DMS114 treated with DMSO at 0.1 percent for 48 hours (cell line): Measurements from ENCODE around the gene FMNL2.

Experiments
- DNase-seq: peaks from one replicate; lab custom pipeline; 2025; ENCODE audit not compliant: unreplicated experiment; lab: John Stamatoyannopoulos, UW

The FMNL2 gene

DNA sequence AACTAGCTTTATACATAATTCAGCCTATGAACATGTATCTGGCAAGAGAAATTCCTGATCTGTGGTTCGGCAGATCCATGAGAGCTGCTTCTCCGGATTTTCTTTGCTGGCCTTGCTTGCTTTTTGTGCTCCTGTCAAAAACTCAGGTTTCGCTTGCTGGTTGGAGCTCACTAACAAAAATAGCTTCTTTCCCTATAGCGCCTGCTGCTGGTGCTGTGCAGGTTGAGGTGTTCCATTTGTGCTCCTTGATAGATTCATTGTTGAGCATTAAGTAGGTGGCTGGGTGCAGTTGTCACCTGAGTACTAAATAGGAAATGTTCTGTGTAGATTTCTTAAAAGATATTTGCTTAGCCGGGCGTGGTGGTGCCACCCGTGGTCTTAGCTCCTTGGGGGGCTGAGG lies 234.2 kb downstream of the FMNL2 start:
- DNase-seq = no peak

- DNase-seq = no peak
Observed at GRCh38 chr2:152571048-152571766, 236.2 kb downstream of the FMNL2 start.

GRCh38 chr2:152572031-152572430 lies 237.1 kb downstream of the FMNL2 start:
- no peak for DNase-seq

- DNase-seq = no peak
Observed at GRCh38 chr2:152573168-152573567, 238.2 kb downstream of the FMNL2 start.

DNA sequence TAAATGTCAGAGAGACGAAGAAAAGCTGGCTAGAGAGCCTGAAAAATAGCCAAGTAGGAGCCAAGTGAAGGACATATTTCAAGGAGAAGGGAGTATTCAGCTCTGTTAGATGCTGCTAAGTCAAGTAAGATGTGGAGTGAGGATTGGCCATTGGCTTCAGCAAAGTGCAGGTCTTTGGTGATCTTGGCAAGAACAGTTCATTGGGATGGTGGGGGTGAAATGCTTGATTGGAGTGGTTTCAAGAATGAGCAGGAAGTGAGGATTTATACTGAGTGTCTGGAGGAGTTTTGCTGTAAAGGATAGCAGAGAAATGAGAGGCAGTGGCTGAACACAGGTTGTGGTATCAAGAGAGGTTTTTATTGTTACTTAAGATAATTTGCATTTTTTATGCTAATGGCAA lies 242.6 kb downstream of the FMNL2 start:
- DNase-seq = no peak

GRCh38 chr2:152578573-152578972 lies 243.6 kb downstream of the FMNL2 start:
- no peak for DNase-seq

DNA sequence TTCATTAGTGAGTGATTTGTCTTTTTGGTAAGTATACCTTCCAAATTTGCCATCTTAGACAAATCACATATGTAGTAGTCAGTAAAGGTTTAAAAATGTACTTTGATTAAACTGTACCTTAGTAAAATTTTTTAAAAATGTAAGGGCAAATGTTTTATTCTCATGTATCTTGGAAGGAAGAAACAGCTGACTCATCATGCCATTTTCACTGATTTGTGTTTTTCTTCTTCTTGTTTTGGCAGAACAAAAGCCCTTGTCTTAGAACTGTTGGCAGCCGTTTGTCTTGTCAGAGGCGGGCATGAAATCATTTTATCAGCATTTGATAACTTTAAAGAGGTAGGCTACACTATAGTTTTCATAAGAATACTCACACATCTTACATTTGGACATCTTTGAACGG lies 245.7 kb downstream of the FMNL2 start:
- no peak for DNase-seq

DNA sequence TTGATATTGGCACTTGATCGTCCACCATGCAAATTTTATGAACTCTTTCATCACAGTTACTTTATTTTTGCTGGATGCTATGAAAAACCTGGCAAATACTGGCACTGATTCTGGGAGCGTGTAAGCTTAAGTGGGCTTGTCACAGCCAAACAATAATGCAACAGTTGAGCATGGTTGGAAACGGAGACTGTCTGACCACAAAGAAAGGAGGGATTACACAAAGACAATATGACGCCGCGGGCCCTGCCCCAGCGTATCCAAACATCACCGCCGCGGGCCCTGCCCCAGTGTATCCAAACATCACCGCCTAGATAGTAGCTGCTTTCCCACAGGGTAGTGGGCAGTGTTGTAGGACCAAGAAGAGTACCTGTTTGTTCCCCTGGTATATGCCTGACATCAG lies 246.4 kb downstream of the FMNL2 start:
- no peak for DNase-seq

- no peak for DNase-seq
Observed at GRCh38 chr2:152582081-152582480, 247.1 kb downstream of the FMNL2 start.

GRCh38 chr2:152583512-152584229 lies 248.7 kb downstream of the FMNL2 start:
- DNase-seq = no peak

DNA sequence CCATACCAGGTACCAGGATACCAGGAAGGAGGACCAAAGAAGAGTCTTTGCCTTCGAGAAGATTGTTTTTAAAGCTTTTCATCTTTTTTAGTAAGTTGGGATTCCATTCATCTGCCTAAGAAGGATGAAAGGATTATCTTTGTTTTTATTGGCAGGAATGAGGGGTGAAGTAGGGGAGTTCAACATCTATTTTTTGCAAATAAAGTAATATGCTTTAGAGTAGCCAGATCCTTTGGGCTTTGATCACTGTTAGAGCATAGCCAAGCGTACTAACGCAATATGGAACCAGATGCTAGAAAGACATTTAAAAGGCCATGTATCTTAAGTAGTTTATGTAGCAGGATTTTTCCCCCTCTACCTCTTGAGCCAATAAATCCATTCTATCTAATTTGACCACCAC lies 249.3 kb downstream of the FMNL2 start:
- DNase-seq = no peak

- no peak for DNase-seq
Observed at GRCh38 chr2:152585830-152586484, 251.0 kb downstream of the FMNL2 start.

DNA sequence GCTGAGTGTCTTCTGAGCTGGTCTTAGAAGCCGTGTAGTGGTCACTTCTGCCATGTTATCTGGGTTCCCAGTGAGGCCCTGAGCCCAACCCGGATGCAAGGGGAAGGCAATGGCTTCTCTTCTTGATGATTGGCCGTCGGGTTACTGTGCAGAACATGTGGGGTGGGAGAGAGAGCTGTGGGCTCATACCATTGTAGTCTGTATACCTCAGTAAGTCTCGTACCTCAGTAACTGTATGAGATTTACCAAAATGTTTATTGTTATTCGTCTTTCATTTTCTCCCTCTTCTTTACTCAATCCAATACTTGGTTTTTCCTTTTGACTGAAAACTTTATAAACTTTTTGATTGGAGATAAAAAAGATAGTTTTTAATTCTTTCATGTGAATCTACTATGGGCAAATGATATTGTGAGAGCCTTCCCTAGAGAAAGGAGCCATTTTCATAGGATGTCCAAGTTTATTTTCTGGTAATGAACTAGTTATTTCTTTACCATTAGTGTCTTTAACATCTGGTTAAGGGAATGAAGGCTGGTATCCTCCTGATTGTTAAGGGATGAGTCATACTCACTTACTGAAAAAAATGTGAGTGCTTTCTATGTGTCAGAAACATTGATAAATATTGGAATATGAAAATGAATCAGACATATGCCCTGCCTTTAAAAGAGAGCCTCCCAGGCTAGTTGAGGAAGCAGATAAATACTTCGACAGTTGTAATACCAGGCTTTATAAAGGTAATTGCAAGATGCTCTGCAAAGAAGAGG lies 252.4 kb downstream of the FMNL2 start:
- no peak for DNase-seq

DNA sequence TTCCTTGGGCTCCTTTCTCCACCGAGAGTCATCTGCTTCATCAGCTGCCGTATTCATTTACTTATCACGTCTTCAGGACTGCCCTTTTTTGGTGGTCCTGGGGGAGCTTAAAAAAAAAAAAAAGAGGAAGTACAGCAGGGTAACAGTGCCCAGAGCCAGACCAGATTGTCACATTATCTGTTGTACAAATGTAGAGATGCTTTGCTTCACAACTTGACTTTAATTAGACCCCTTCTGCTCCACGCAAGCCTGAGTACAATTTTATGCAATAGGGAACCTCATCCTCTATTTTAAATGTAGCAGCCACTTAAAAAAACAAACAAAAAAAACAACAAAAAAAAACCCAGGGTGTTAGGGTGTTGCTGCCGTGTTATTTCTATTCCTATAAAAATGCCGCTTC lies 254.0 kb downstream of the FMNL2 start:
- no peak for DNase-seq

GRCh38 chr2:152594022-152594766 lies 259.2 kb downstream of the FMNL2 start:
- DNase-seq = no peak

GRCh38 chr2:152594792-152595191 lies 259.8 kb downstream of the FMNL2 start:
- DNase-seq = no peak

GRCh38 chr2:152598975-152599759 lies 264.2 kb downstream of the FMNL2 start:
- no peak for DNase-seq

DNA sequence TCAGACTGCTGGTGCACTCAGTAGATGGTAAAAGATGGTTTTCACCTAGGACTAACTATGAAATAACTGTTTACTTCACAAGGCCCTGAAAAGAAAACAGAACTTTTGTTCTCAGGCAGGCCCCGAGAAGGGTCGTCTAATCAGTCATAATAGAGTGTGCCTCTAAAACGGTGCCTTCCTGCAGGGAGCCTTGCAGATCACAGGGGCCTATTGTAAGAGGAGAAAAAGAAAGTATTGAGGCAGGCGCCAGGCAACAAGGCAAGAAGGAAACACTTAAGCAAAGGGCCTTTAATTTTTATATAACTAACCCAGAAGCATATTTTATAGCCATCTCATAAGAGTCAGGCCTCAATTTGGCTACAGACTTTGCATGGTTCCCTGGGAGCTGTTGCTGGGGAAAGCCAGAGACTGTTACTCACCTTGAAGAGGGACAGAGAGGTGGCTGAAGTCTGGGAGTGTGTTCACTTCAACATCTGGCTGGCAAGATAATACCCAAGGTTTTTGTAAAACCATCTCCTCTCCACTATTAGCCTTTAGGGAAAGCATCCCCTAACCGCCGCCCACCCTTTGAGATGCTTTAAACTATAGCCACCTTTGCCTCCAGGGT lies 265.2 kb downstream of the FMNL2 start:
- no peak for DNase-seq

DNA sequence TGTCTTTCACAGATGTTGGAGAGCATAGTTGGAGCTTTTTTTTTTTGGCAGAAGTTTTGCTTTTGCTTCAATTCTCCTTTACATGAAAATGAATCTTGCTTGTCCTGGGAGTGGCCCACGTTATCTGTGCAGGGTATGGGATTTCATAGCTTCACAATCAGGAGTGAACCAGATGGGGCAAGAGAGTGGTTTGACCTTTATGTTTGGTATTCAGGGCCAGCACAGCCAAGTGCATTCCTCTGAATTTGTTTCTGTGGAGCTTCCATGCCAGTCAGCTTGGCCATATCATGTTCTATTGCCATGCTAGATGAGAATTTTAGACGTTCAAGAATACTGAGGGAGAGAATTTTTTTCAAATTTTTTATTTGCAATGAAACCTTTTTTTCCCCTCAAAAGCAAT lies 265.7 kb downstream of the FMNL2 start:
- no peak for DNase-seq

GRCh38 chr2:152602750-152603149 lies 267.8 kb downstream of the FMNL2 start:
- no peak for DNase-seq
